ENCODE data around the gene BRD4.

DNA sequence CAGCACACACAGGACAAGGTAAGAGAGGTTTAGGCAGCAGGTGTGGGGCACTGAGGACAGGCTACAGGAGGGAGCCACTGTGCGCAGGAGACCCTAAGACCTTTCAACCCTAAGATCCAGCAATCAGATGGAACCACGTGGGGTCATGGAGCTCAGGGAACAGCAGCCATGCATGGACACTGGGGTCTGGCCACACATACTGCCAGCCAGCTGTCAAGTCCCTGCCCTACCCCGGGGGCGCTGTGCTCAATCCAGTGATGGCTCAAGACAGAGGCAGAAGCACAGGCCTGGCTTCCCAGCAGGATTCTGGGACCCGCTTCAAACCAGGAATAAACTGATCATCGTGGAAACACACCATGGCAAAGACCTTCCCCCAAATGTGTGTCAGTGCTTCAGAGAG lies 74.6 kb downstream of the BRD4 start:
- TF ChIP-seq, protein P1, sequence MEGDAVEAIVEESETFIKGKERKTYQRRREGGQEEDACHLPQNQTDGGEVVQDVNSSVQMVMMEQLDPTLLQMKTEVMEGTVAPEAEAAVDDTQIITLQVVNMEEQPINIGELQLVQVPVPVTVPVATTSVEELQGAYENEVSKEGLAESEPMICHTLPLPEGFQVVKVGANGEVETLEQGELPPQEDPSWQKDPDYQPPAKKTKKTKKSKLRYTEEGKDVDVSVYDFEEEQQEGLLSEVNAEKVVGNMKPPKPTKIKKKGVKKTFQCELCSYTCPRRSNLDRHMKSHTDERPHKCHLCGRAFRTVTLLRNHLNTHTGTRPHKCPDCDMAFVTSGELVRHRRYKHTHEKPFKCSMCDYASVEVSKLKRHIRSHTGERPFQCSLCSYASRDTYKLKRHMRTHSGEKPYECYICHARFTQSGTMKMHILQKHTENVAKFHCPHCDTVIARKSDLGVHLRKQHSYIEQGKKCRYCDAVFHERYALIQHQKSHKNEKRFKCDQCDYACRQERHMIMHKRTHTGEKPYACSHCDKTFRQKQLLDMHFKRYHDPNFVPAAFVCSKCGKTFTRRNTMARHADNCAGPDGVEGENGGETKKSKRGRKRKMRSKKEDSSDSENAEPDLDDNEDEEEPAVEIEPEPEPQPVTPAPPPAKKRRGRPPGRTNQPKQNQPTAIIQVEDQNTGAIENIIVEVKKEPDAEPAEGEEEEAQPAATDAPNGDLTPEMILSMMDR (conservative IDR thresholded peaks at IDR 0.05 in 1 of 2, IDR thresholded peaks at IDR 0.05 in 1 of 2; ENCODE audit: low read depth in 1 of 2, low read length in 2 of 2), result no peak
- TF ChIP-seq EZH2 (IDR thresholded peaks at IDR 0.05; ENCODE audit: low read length, missing control alignments), result no peak

All from fibroblast of lung (primary cell).